GM23248 (cell line): Measurements from ENCODE around the gene PRUNE1. TPM values are rescaled to one million over a fixed set of nuclear protein-coding genes. Genes with fewer than 3 reads are reported as not detected.

ENCODE experiments used
- DNase-seq: peaks from one replicate; pipeline ENCODE4 v3.0.0-alpha.2; 2015
- H2AFZ ChIP-seq: fragments of 200-600 bp; sonication (generic); 2 replicates; pipeline ENCODE4 v1.6.1; 2016; ENCODE audit warnings: antibody characterized with exemption
- H3F3A ChIP-seq: fragments of 200-600 bp; sonication (generic); 2 replicates; pipeline ENCODE4 v1.6.1; 2016; ENCODE audit warnings: mild to moderate bottlenecking, antibody characterized with exemption, mixed run types; ENCODE audit not compliant: insufficient read depth
- H3K27ac ChIP-seq: fragments of 200-600 bp; sonication (generic); 2 replicates; pipeline ENCODE4 v1.5.1; 2016; ENCODE audit warnings: mild to moderate bottlenecking
- H3K27me3 ChIP-seq: fragments of 200-600 bp; sonication (generic); replicated peaks from 2 replicates; pipeline ENCODE4 v1.6.1; 2016; ENCODE audit warnings: mild to moderate bottlenecking; ENCODE audit not compliant: insufficient read depth
- H3K36me3 ChIP-seq: fragments of 200-600 bp; sonication (generic); 2 replicates; pipeline ENCODE4 v1.6.1; 2016; ENCODE audit warnings: low read depth, mild to moderate bottlenecking
- H3K4me1 ChIP-seq: fragments of 200-600 bp; sonication (generic); 2 replicates; pipeline ENCODE4 v1.6.1; 2016; ENCODE audit warnings: mild to moderate bottlenecking; ENCODE audit not compliant: insufficient read depth
- H3K4me2 ChIP-seq: fragments of 200-600 bp; sonication (generic); one replicate; pipeline ENCODE4 v1.6.1; 2016; ENCODE audit warnings: mild to moderate bottlenecking; ENCODE audit not compliant: unreplicated experiment
- H3K4me3 ChIP-seq: fragments of 200-600 bp; sonication (generic); 2 replicates; pipeline ENCODE4 v1.5.1; 2016; ENCODE audit warnings: mild to moderate bottlenecking
- H3K79me2 ChIP-seq: fragments of 200-600 bp; sonication (generic); 2 replicates; pipeline ENCODE4 v1.6.1; 2016; ENCODE audit warnings: mild to moderate bottlenecking; ENCODE audit not compliant: insufficient read depth
- H3K9ac ChIP-seq: fragments of 200-600 bp; sonication (generic); 2 replicates; pipeline ENCODE4 v1.6.1; 2016; ENCODE audit warnings: mild to moderate bottlenecking
- H3K9me2 ChIP-seq: fragments of 200-600 bp; sonication (generic); 2 replicates; pipeline ENCODE4 v1.6.1; 2016; ENCODE audit warnings: mixed run types, mild to moderate bottlenecking, moderate library complexity; ENCODE audit not compliant: insufficient read depth
- H3K9me3 ChIP-seq: fragments of 200-600 bp; sonication (generic); one replicate; pipeline ENCODE4 v1.6.1; 2017; ENCODE audit warnings: low read depth
- H4K20me1 ChIP-seq: fragments of 200-600 bp; sonication (generic); 2 replicates; pipeline ENCODE4 v1.6.0; 2016; ENCODE audit not compliant: insufficient read depth
- EZH2 ChIP-seq: fragments of 200-600 bp; sonication (generic); IDR thresholded peaks from 2 replicates; pipeline ENCODE4 v1.6.1; 2018; ENCODE audit warnings: antibody characterized with exemption, mild to moderate bottlenecking; ENCODE audit not compliant: insufficient read depth, poor library complexity, severe bottlenecking
- EZH2phosphoT487 ChIP-seq: fragments of 200-600 bp; sonication (generic); IDR thresholded peaks from 2 replicates; pipeline ENCODE4 v1.6.1; 2018; ENCODE audit warnings: antibody characterized with exemption, moderate library complexity, mild to moderate bottlenecking, low read depth; ENCODE audit not compliant: insufficient read depth
- WGBS, 2 experiments: methylation state at CpG; one replicate each; pipeline ENCODE4 v1.1.6; 2015 to 2017; ENCODE audit warnings: low lambda C conversion rate in 2 of 2, low coverage in 1 of 2; ENCODE audit errors: missing lambda C conversion rate in 2 of 2; 5-methylcytosine and 5-hydroxymethylcytosine counted together
- in situ Hi-C: fragments of 300-500 bp; cut with MboI; formaldehyde crosslinking; loops from 2 replicates; pipeline ENCODE4 v1.15.0; 2020
- polyA plus RNA-seq: library from polyadenylated mRNA; unstranded; fragments of >200 nt; fragmentation: Nextera tagmentation; extraction: Ambion mirVana; gene quantifications from 2 replicates; pipeline ENCODE4 v1.2.1, GENCODE V29; 2016
- total RNA-seq: library from RNA; depleted of rRNA; stranded (reverse); fragments of >200 nt; shearing (Covaris generic); gene quantifications from 2 replicates; pipeline ENCODE4 v1.2.3, GENCODE V29; 2014

The PRUNE1 gene
- total and polyA plus RNA-seq, 2 experiments from 2014 or later = 9.0 to 10.5 TPM

DNA sequence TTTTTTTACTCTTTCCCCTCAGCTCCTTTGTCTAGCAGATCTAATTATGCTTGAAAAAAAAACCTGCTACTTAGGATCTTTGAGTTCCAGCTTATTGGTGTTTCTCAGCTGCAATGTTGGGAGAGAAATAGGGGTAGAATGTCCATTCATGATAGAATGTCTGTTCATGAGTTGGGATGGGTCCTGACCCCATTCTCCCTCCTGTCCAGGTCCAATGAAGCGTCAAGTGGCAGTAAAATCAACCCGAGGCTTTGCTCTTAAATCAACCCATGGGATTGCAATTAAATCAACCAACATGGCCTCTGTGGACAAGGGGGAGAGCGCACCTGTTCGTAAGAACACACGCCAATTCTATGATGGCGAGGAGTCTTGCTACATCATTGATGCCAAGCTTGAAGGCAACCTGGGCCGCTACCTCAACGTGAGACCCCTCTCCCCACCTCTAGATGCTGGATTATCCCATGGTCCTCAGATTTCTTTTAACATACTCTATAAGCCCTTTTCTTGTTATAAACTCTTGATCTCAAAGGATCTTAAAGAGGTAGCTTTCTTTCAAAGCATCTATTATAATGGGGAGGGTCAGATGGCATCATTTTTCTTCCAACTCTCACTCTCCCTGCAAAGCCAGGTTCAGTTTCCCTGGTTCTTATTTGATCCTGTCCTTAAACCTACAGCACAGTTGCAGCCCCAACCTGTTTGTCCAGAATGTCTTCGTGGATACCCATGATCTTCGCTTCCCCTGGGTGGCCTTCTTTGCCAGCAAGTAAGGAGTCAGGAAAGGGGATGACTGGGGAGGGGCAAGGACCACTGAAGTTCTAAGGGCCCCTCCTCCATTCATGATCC is 44.7 kb upstream of the PRUNE1 start:
- H3K27ac ChIP-seq = no peak overlapping the region
- no peak overlapping the region for H3K9ac ChIP-seq
- 88% methylated on average over 10 of the region's 10 CpGs for WGBS, 2 experiments
- H3K4me3 ChIP-seq = no peak overlapping the region
- in situ Hi-C loops = no loop called here
- DNase-seq = no peak
- peaks cover 37% of the 10 kb centered on the region for H3F3A ChIP-seq
- no peak overlapping the region for H2AFZ ChIP-seq
- H4K20me1 ChIP-seq = no peaks in the 10 kb centered on the region
- no peaks in the 10 kb centered on the region for H3K9me3 ChIP-seq
- H3K27me3 ChIP-seq = no peaks in the 10 kb centered on the region
- no peaks in the 10 kb centered on the region for H3K4me1 ChIP-seq
- H3K4me2 ChIP-seq = no peak overlapping the region
- TF ChIP-seq EZH2phosphoT487 (no peak), EZH2 (no peak)
- no peaks in the 10 kb centered on the region for H3K9me2 ChIP-seq
- peaks cover 54% of the 10 kb centered on the region for H3K36me3 ChIP-seq
- peaks cover 20% of the 10 kb centered on the region for H3K79me2 ChIP-seq

DNA sequence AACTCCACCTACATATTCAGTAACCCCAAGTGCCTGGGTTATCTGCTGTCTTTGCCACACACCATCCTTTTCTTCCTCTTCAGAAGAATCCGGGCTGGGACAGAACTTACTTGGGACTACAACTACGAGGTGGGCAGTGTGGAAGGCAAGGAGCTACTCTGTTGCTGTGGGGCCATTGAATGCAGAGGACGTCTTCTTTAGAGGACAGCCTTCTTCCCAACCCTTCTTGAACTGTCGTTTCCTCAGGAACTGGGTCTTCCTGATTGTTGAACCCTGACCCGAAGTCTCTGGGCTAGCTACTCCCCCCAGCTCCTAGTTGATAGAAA is 44.1 kb upstream of the PRUNE1 start:
- 85 to 88% methylated on average over 5 of the region's 5 CpGs for WGBS, 2 experiments

DNA sequence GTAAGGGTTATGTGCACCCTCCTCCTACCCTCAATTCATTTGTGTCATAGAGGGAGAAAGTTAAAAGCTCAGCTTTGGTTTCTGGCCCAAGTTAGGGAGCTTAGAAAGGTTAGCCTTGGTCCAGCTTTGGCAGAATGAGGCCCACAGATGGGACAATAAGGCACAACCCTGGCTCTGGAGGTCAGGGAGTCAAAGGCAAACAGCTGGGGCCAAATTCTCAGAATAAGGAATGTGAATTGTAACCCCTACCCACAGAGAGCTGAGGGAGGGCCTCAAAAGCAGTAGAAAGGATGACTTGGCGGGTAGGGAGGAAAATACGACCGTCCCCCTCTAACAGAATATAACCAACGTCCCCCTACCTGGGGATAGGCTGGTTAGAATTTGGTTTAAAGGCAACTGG is 42.6 kb upstream of the PRUNE1 start:
- in situ Hi-C loops = no loop called here
- Histone ChIP-seq H3K9me2 (no peaks in the 10 kb centered on the region), H4K20me1 (no peaks in the 10 kb centered on the region), H3K4me3 (no peak overlapping the region), H3K9ac (no peak overlapping the region), H3K9me3 (no peaks in the 10 kb centered on the region), H3K27me3 (no peaks in the 10 kb centered on the region), H3K27ac (no peak overlapping the region), H3K4me2 (no peak overlapping the region), H3F3A (peaks cover 39% of the 10 kb centered on the region), H3K4me1 (peaks cover 3% of the 10 kb centered on the region), H3K79me2 (peaks cover 41% of the 10 kb centered on the region), H3K36me3 (peaks cover 46% of the 10 kb centered on the region), H2AFZ (no peak overlapping the region)
- TF ChIP-seq EZH2 (no peak), EZH2phosphoT487 (no peak)
- no peak for DNase-seq
- 90 to 99% methylated on average over 4 of the region's 4 CpGs for WGBS, 2 experiments

More for the DNA sequence above, 44.1 kb upstream of the PRUNE1 start:
- in situ Hi-C loops = no loop called here
- Histone ChIP-seq H3K79me2 (peaks cover 26% of the 10 kb centered on the region), H3K9ac (no peak overlapping the region), H3K27me3 (no peaks in the 10 kb centered on the region), H3K4me3 (no peak overlapping the region), H3K9me3 (no peaks in the 10 kb centered on the region), H2AFZ (no peak overlapping the region), H3K4me1 (no peaks in the 10 kb centered on the region), H3K9me2 (no peaks in the 10 kb centered on the region), H4K20me1 (no peaks in the 10 kb centered on the region), H3K4me2 (no peak overlapping the region), H3K36me3 (peaks cover 54% of the 10 kb centered on the region), H3F3A (peaks cover 37% of the 10 kb centered on the region), H3K27ac (no peak overlapping the region)
- DNase-seq = no peak
- TF ChIP-seq EZH2 (no peak), EZH2phosphoT487 (no peak)

DNA sequence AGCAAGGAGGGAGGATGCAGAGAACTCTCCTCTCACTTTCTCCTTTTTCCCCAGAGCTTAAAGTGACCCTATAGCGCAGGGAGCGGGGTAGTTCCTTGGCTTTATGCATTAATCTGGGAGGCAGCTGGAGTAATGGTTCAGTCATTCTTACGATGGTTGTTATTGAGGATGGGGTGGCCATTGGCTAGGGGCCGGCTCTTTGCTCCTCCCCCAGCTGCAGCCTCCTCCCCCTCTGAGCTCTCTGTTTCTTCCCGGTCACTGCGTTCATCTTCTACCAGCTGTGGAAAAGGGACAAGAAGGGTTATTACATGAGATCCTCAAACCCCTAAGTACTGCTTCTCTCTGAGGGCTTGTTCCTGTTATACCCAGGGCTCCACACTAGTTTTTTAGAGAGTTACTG is 42.2 kb upstream of the PRUNE1 start:
- no peak overlapping the region for H3K9ac ChIP-seq
- H3K9me2 ChIP-seq = no peaks in the 10 kb centered on the region
- no peak overlapping the region for H2AFZ ChIP-seq
- no peaks in the 10 kb centered on the region for H3K27me3 ChIP-seq
- no peak overlapping the region for H3K4me2 ChIP-seq
- peaks cover 8% of the 10 kb centered on the region for H3K4me1 ChIP-seq
- H3K27ac ChIP-seq = no peak overlapping the region
- no peaks in the 10 kb centered on the region for H3K9me3 ChIP-seq
- TF ChIP-seq EZH2phosphoT487 = no peak
- peaks cover 45% of the 10 kb centered on the region for H3K79me2 ChIP-seq
- in situ Hi-C loops = no loop called here
- no peaks in the 10 kb centered on the region for H4K20me1 ChIP-seq
- 83 to 85% methylated on average over 6 of the region's 6 CpGs for WGBS, 2 experiments
- no peak for DNase-seq
- no peak overlapping the region for H3K4me3 ChIP-seq
- H3F3A ChIP-seq = peaks cover 41% of the 10 kb centered on the region
- peaks cover 46% of the 10 kb centered on the region for H3K36me3 ChIP-seq
